ENCODE data around the gene PVALB.

The PVALB gene

GRCh38 chr22:36846271-36846670 is 29.4 kb upstream of the PVALB start:
- no peak for DNase-seq

DNA sequence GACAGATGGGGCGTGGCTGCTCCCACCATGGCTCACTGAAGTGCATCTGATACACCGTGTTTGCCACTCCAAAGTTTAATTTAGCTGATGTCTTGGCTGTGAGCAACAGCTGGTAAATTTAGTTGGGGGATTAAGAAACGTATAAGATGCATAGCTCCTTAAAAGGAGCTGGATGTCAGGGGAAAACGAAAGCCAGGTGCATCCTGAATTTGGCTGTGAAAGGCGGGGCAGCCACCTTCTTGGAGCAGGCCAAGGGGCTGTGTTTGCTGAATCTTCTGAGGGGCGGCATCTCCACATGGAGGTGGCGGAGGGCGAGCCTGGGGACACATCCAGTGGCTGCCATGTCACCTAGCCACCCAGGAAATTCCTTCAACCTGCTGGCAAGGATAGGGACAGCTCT is 23.3 kb upstream of the PVALB start:
- DNase-seq: no peak

DNA sequence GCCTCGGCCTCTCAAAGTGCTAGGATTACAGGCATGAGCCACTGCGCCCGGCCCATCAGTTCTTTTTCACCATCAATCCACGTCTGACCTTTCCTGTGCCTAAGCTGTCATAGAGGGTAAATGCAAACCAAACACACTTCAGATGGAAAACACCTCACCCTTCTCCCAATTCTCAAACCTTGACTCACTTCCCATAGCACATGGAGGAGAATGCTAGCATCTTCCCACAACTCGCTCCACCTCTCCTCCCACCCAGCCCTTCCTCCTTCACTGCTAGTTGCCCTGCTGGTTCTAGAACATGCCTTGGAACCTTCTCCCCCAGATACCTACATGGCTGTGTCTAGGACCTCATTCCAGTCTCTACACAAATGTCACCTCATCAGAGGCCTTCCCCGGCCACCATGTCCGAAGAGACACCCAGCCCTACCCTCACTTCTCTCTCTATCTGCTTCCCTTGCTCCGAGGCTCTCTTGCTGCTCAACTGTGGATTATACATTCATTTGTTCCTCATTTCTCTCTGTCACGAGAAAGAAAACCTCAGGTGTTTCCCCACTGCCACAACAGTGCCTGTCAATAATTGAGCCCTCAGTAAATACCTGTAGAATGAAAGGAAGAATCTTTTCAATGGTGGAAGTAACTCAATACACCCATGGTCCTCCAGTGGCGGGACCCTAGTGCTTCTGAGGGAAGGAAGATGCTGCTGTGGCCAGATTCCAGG is 22.7 kb upstream of the PVALB start:
- no peak for DNase-seq

DNA sequence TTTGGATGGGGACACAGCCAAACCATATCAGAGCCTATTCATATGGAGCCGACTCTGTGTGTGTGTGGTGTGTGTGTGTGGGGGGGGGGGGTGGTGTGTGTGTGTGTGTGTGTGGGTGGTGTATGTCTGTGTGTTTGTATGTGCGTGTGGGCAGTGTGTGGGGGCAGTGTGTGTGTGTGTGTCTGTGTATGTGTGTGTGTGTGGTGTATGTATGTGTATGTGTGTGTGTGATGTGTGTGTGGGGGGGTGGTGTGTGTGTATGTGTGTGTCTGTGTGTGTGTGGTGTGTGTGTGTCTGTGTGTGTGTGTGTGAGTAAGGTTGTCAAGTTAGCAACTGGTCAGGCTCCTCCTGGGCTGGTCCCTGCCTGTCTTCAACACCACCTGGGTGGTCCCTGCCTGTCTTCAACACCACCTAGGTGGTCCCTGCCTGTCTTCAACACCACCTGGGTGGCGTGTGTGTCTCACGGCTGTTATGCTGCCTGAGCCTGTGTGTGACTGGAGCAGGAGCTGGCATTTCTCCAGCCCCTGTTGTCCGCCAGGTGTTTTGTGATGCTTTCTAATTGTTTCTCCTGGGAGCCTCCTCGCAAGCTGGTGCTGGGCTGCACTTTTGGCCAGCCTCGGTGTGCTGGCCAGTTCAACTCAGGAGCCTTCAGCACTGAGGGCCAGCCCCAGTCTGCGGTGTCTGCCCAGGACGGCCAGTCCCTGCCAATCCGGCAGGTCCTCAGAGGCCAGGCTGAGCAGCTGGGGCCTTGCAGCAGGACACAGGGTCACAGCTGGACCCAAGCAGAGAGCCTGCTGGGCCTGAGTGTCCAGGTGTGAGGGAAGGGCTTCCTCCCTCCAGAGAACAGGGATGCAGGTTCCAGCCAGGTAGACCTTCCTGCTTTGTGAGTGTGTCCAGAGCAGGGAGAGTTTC is 21.5 kb upstream of the PVALB start:
- no peak for DNase-seq

DNA sequence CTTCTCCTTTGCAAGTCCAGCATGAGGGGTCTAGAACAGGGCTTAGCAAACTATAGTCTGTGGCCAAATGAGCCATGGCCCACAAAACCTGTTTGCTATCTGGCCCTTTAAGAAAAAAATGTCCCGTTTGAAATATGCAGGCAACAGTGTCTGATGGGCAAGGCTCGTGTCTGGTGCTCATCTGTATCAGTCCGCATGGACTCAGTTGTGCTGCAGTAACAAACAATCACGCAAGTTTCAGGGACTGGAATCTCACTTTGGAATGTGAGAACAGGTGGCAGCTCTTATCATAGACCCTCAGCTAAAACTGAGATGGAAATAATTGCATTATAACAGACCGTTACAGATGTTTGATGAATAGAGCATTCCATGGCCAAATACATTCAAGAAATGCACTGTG is 19.1 kb upstream of the PVALB start:
- no peak for DNase-seq

- DNase-seq: peak; percentile 63
These were observed 16.2 kb upstream of the PVALB start for GRCh38 chr22:36833073-36833472.

GRCh38 chr22:36831717-36832116 is 14.9 kb upstream of the PVALB start:
- DNase-seq: peak; percentile 47

GRCh38 chr22:36831206-36831605 is 14.4 kb upstream of the PVALB start:
- DNase-seq: peak; percentile 26

- no peak for DNase-seq
These were observed 13.8 kb upstream of the PVALB start for GRCh38 chr22:36830601-36831000.

DNA sequence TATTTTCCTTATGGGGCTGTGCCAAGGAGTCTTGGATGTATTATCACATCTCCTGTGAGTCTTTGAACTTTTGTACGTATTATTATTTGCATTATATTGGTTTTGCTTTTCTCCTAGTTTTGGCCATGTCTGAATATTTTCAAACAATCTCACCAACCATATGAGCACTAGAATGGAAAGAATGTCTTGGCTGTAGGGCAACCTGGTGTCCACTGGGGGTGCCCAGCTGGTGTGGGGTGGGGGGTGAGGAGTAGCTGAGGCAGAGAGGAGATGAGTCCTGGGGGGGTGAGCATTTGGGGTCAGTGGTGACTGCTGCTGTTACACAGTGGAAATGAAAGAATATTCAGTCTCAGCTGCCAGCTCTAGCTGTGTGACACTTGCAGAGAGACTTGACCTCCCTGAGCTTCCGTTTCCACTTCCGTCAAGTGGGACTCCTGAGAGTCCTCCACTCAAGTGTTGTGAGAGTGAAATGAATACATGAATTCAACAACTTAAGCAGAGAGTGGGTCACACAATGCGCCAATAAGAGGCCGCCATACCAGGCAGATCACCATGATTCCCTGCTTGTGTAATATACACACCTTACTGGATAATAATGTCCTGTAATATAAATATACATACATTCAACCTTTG is 12.7 kb upstream of the PVALB start:
- no peak for DNase-seq

DNA sequence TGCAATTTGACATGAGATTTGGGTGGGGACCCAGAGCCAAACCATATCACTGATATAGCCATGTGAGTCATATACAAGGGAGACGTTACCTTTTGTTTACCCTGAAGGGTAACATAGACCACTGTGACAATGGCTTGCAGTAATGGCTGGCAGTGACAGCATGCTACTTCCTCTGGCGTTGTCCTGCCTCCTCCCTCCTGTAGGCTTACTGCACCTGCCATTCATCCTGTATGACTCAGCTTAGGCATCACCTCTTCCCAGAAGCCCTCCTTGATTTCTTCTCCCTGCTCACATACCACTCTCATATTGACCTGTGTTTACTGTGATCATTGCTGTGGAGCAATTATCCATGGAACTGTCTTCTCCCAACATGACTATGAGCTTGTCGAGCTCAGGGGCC is 12.0 kb upstream of the PVALB start:
- no peak for DNase-seq

- no peak for DNase-seq
These were observed 9.4 kb upstream of the PVALB start for GRCh38 chr22:36826262-36826661.

DNA sequence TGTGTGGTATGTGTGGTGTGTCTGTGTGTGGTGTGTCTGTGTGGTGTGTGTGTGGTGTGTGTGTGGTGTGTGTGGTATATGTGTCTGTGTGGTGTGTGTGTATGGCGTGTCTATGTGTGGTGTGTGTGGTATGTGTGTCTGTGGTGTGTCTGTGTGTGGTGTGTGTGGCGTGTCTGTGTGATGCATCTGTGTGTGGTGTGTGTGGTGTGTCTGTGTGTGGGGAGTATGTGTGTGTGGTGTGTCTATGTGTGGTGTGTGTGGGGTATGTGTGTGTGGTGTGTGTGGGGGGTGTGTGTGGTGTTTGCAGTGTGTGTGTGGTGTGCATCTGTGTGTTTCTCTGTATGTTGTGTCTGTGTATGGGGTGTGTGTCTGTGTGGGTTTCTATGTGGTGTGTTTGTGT is 7.8 kb upstream of the PVALB start:
- DNase-seq: no peak

DNA sequence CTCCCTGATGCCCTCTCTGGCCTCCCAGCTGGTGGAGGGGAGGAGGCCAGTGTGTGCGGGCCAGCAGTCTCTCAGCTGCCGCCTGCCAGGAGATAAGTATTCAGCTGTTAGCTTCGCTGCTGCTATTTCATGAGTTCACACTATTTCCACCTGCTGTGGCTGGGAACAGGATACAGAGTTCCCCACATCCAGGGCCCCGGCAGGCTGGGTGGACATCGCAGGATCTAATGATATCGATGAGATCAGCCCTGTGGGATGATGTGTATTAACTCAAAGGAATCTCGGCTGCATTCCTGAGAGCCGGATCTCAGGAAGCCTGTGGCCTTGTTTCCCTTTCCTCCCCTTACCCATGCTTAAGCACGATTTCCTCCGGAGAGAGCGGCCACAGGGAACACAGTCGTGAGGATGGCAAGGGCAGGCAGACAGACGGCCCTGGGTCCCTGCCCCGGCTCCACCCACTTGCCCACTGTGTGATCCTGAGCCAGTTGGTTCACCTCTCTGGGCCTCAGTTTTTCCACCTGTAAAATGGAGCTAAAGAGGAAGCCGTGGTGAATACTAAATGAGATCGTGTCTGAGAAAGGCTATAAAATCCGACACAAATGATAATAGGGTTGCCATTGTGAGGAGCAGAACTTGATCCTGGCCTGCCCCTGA is 6.5 kb upstream of the PVALB start:
- DNase-seq: no peak

DNA sequence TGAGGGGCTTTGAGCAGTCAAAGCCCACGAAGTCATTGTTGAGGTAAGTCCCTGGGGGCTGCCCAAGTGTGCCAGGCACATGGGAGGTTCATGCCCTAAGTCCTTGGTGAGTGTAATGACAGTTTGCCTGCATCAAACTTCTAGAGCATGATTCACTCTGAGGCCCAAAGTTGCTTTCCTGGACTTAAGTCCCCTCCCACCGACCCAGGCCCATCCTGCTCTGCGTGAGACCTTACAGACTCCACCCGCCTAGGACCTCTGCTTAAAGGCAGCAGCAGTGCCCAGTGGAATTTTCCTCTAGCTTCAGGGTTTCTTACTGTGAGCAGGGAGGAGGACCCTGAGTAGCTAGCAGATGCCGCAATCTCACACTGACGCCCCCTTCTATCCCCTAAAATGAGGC is 5.7 kb upstream of the PVALB start:
- DNase-seq: no peak

DNA sequence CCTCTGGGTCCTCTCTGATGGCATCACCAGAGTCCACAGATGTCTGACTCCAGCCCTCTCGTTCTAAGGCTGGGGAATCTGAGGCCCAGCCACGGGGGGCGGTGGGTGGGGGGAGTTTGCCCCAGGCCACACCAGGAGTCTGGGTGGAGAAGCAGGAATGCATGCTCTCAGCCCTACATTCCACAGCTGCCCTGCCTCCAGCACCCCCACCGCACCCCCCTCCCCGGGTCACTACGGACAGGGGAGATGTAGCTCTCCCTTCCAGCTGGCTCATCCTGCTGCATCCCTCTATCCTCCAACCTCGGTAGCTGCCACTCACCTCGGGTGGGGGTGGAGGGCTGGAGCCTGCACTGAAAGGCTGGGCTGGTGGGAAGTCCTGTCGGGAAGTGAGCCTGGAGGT is 2.3 kb upstream of the PVALB start:
- no peak for DNase-seq

DNA sequence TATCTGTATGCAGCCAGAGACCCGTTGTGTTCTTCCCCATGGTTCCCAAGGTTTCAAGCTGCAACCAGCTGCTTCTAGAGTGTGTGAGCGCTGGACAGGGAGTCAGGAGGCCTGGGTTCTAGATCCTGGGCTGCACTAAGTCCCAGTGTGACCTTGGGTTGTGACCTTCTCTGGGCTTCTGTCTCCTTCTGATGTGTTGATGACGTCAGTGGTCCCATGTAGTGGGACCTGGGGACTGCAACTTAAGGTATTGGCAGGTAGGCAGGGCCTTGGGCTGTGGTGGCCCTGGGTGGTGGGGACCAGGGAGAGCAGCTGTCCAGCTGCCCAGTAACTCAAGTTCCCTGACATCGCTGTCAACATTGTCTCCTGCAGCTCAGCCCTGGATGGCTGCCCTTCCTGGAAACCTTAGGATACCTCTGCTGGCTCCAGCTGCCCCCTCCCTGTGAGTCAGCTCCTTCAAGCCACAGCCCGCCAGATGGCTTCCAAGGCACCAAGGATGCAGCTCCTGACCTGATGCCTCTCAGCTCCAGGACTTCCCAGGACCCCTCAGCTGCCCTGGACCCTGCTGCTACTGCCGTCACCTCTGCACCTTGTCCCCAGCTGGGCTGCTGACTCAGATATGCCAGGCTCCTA is 1.3 kb upstream of the PVALB start:
- DNase-seq: no peak

GRCh38 chr22:36817525-36817848 is 652 bp upstream of the PVALB start:
- DNase-seq: no peak

DNA sequence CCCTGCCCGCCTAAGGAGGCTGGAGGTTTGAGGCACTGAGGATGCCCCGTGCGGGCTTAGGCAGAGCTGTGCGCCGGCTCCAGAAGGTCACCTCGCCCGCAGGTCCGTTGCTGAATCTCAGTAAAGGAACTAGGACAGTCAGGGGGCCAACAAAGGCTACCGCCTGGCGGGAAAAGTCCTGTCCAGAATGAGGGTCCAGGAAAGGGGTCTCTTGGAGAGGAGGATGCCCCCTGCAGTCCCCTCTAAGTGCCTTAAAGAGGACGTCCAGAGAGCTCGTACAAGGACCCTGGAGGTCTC is 548 bp downstream of the PVALB start:
- DNase-seq: peak; percentile 10

DNA sequence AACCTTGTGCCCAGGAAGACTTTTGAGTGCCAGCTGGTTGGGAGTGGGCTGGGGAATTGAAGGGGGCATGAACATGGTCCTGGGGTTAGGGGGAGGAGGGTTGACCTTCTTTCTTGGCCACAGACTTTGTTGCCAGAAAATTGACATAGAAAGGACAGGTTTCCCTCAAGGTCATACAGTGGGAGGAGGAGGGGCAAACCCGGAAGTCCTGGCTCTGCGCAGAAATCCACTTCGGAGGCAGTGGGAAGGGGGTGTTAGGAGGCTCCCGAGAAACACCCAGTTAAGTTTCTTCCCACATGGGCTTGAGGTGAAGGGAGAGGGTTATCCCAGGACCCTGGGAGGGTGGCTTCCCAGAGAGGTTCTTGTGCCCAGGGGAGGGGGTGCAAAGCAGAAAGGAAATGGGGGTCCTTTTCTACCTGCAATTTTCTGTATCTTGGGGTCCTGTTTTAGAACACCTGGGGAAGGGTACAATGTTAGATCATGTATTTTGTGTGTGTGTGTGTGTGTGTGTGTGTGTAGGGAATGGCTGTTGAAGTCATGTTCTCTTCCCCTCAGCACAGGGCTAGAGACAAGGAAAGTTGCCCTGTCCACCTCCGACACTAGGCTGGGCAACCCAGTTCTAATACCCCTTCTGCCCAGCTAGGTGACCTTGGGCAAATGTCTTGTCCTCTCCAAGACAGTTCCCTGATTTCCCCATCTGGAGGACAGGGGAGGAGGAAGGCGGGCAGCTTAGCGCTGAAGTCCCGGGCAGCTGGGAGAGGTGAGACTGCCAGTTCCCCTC is 1.1 kb downstream of the PVALB start:
- no peak for DNase-seq

GRCh38 chr22:36814801-36815200 is 2.0 kb downstream of the PVALB start:
- no peak for DNase-seq

DNA sequence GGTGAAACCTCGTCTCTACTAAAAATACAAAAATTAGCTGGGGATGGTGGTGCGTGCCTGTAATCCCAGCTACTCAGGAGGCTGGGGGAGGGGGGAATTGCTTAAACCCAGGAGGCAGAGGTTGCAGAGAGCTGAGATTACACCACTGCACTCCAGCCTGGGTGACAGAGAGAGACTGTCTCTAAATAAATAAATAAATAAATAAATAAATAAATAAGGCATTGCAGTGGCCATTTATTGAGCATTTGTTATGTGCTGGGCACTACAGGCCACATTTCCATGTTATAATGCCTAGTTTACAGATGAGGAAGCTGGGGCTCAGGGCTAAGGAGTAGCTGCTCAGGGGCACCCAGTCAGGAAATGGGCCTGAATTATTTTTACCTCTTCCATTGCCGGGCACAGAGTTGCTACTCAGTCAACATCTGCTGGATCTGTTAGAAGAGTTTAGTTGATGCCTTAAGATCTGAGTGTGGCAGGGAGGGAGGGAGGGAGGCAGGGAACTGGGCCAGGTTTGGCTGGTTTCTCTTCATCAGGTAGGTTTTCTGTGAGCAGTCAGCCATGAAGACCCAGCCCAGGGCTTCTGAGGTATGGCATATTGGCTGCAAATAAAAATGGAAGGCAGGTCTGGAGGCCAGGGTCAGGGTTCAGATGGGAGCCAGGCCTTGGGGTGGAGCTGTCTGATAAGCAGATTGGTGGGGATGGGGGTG is 5.6 kb downstream of the PVALB start:
- DNase-seq: no peak
